Tibial nerve (tissue), 4 donors: ENCODE measurements around the gene KRTAP5-8. TPM values are rescaled to one million over a fixed set of nuclear protein-coding genes. Genes with fewer than 3 reads are reported as not detected.
"Not testable (repeated sequence)": the region's sequence is repeated elsewhere in the genome, so short reads cannot be mapped to it uniquely, and the experiment has no call there.

Source experiments
- DNase-seq, 2 donors: peaks; one replicate each; pipeline ENCODE4 v3.0.0-alpha.2; 2019; ENCODE audit warnings: low spot score in 2 of 2
- H3K27ac ChIP-seq, 4 donors: fragments of 200-600 bp; sonication (generic) in 3 of 4; one replicate each; pipeline ENCODE4 v1.5.1; 2017 to 2019; ENCODE audit warnings: mild to moderate bottlenecking in 1 of 4
- H3K27me3 ChIP-seq, 2 donors: fragments of 200-600 bp; sonication (generic) in 1 of 2; one replicate each; pipeline versions ENCODE4 v1.5.1 to v1.6.0; 2017 to 2019
- H3K36me3 ChIP-seq, 3 donors: fragments of 200-600 bp; sonication (generic); one replicate each; pipeline ENCODE4 v1.5.1; 2018 to 2019
- H3K4me1 ChIP-seq, 4 donors: fragments of 200-600 bp; sonication (generic) in 3 of 4; one replicate each; pipeline ENCODE4 v1.5.1; 2017 to 2019
- H3K4me3 ChIP-seq, 4 donors: fragments of 200-600 bp; sonication (generic) in 3 of 4; one replicate each; pipeline ENCODE4 v1.5.1; 2017 to 2019; ENCODE audit warnings: mild to moderate bottlenecking in 1 of 4, moderate library complexity in 1 of 4
- H3K9me3 ChIP-seq, 4 donors: fragments of 200-600 bp; sonication (generic) in 3 of 4; one replicate each; pipeline ENCODE4 v1.5.1; 2017 to 2019
- CTCF ChIP-seq, 5 experiments: fragments of 200-600 bp in 3 of 5; fragments of 450-650 bp in 2 of 5; sonication (generic) in 3 of 5; IDR thresholded peaks; one replicate each; pipeline ENCODE4 v1.5.1; 2016 to 2019; ENCODE audit warnings: antibody characterized with exemption in 5 of 5, mild to moderate bottlenecking in 3 of 5, moderate library complexity in 2 of 5
- EP300 ChIP-seq, 2 donors: sonication (generic); formaldehyde crosslinking; IDR thresholded peaks; one replicate each; pipeline ENCODE4 v1.6.1; 2017; ENCODE audit warnings: antibody characterized with exemption in 2 of 2, mild to moderate bottlenecking in 1 of 2
- POLR2A ChIP-seq, 2 donors: fragments of 450-650 bp; IDR thresholded peaks; one replicate each; pipeline ENCODE4 v1.6.1; 2017; ENCODE audit warnings: antibody characterized with exemption in 2 of 2, mild to moderate bottlenecking in 2 of 2, moderate library complexity in 2 of 2
- WGBS, 2 donors: methylation state at CpG; one replicate each; pipeline ENCODE4 v1.1.5; 2018; 5-methylcytosine and 5-hydroxymethylcytosine counted together
- total RNA-seq, 4 donors: library from RNA; depleted of rRNA; stranded (reverse); fragments of >200 nt; gene quantifications; one replicate each; pipeline ENCODE4 v1.1.0, GENCODE V29; 2016

The KRTAP5-8 gene
- total RNA-seq, 4 donors from 2014 or later: 0.63 to 2.8 TPM; not detected in 2

DNA sequence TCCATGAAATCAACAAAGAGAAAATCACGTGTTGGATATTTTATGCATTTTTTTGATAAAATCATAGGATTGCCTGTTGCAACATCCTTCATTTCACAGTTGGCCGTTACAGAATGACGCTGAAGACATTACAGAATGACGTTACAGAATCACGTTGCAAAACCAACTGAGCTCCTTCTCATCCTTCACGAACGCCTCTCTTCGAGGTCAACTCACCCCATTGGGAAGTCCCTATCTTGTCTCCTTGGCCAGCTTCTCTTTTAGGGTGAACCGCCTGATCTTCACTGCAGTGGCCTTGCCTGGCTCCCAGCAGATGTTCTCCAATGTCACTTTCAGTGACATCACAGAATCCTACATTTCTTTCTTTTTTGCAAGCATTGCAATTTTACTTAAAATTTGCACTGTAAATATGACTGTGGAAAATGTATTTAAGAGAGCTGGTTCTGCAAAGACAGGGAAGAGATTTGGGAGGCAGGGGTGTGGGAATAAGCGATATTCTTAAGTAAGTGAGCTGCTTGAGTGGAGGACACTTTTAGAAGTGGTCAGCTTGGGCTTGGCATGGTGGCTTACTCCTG lies 5.7 kb upstream of the KRTAP5-8 start:
- Histone ChIP-seq H3K4me1 (no peaks in the 10 kb centered on the region), H3K27me3 (no peaks in the 10 kb centered on the region), H3K36me3 (no peaks in the 10 kb centered on the region), H3K4me3 (no peak overlapping the region), H3K27ac (no peak overlapping the region), H3K9me3 (no peaks in the 10 kb centered on the region)
- 80 to 81% methylated on average over 10 of the region's 10 CpGs for WGBS, 2 donors
- no peak for TF ChIP-seq EP300 (IDR thresholded peaks at IDR 0.05)
- no peak for TF ChIP-seq POLR2A (IDR thresholded peaks at IDR 0.05)
- DNase-seq: no peak

GRCh38 chr11:71534711-71535608 lies 2.9 kb upstream of the KRTAP5-8 start:
- H3K9me3 ChIP-seq, H3K27me3 ChIP-seq, DNase-seq, H3K4me3 ChIP-seq, H3K27ac ChIP-seq, H3K36me3 ChIP-seq, H3K4me1 ChIP-seq: not testable (repeated sequence)
- WGBS, 2 donors: 59 to 61% methylated on average over 17 of the region's 17 CpGs

GRCh38 chr11:71535825-71536224 lies 2.0 kb upstream of the KRTAP5-8 start:
- 81 to 87% methylated on average over 9 of the region's 9 CpGs for WGBS, 2 donors
- DNase-seq: no peak
- Histone ChIP-seq H3K36me3 (no peaks in the 10 kb centered on the region), H3K4me3 (no peak overlapping the region), H3K4me1 (no peaks in the 10 kb centered on the region), H3K27ac (no peak overlapping the region), H3K27me3 (no peaks in the 10 kb centered on the region), H3K9me3 (no peaks in the 10 kb centered on the region)
- TF ChIP-seq EP300 (IDR thresholded peaks at IDR 0.05) (no peak), CTCF (IDR thresholded peaks at IDR 0.05) (no peak), POLR2A (IDR thresholded peaks at IDR 0.05) (no peak)

DNA sequence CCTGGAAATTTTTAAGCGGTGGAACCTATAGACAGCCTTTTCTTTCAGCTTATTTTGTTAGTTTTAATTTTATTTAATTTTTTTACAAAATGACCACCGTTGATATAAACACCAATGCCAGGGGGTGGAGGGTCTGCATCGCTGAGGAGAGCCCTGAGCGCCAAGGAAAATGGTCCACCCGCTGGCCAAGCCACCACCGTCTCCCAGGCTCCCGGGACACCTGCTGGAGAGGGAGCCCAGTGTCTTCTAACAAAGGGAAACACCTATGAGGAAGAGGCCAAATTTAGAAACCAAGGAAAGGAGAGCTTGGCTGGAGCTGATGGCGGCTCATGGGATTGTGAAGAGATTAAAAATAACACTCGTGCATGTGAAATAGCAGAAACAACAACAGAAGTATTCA lies 288 bp upstream of the KRTAP5-8 start:
- Histone ChIP-seq H3K36me3 (no peaks in the 10 kb centered on the region), H3K4me1 (no peaks in the 10 kb centered on the region), H3K27me3 (no peaks in the 10 kb centered on the region), H3K9me3 (no peaks in the 10 kb centered on the region), H3K27ac (no peak overlapping the region), H3K4me3 (no peak overlapping the region)
- TF ChIP-seq EP300 (IDR thresholded peaks at IDR 0.05) (no peak), CTCF (IDR thresholded peaks at IDR 0.05) (no peak), POLR2A (IDR thresholded peaks at IDR 0.05) (no peak)
- no peak for DNase-seq
- 87 to 89% methylated on average over 9 of the region's 9 CpGs for WGBS, 2 donors

- Histone ChIP-seq H3K9me3 (no peaks in the 10 kb centered on the region), H3K27ac (no peak overlapping the region), H3K4me1 (no peaks in the 10 kb centered on the region), H3K27me3 (no peaks in the 10 kb centered on the region), H3K4me3 (no peak overlapping the region), H3K36me3 (no peaks in the 10 kb centered on the region)
- TF ChIP-seq EP300 (IDR thresholded peaks at IDR 0.05) (no peak), POLR2A (IDR thresholded peaks at IDR 0.05) (no peak), CTCF (IDR thresholded peaks at IDR 0.05) (no peak)
- WGBS, 2 donors: 75 to 85% methylated on average over 4 of the region's 4 CpGs
- DNase-seq: no peak
These were observed 803 bp downstream of the KRTAP5-8 start for GRCh38 chr11:71538666-71538990.

DNA sequence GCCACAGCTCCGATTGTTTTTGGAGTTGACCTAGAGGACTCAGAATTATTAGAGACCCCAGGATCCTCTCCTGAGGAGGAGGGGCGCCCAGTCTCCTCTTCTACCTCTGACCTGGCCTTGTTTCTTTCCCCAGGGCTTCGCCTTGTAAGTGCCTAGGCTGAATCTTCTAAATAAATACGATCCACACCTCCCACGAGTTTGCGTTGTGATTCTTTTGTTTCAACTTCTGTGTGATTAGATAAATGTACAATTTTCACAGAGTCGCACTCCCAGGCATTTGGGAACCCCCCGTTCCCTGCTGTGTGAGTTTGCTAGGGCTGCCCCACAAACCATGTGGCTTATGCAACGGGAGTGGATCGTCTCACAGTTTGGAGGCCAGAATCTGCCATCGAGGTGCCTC lies 1.2 kb downstream of the KRTAP5-8 start:
- Histone ChIP-seq H3K36me3 (no peaks in the 10 kb centered on the region), H3K27me3 (no peaks in the 10 kb centered on the region), H3K4me3 (no peak overlapping the region), H3K27ac (no peak overlapping the region), H3K4me1 (no peaks in the 10 kb centered on the region), H3K9me3 (no peaks in the 10 kb centered on the region)
- no peak for DNase-seq
- no peak for TF ChIP-seq POLR2A (IDR thresholded peaks at IDR 0.05)
- no peak for TF ChIP-seq EP300 (IDR thresholded peaks at IDR 0.05)
- no peak for TF ChIP-seq CTCF (IDR thresholded peaks at IDR 0.05)
- 84 to 86% methylated on average over 11 of the region's 11 CpGs for WGBS, 2 donors

DNA sequence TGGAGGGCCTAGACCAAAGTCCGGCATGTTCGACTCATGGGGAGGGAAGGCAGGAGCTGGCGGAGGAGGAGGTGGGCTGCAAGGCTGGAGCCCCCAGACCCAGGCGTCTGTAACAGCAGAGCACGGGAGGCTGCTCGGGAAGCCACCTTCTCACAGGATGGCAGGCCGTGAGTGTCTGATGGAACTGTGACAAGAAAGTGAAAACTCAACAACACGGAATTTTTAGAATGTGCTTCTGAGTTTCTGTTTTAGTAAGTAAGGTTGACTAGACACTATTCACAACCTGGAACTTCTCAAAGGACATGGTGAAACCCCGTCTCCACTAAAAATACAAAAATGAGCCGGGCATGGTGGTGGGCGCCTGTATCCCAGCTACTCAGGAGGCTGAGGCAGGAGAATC lies 2.1 kb downstream of the KRTAP5-8 start:
- H3K27ac ChIP-seq, DNase-seq, H3K36me3 ChIP-seq, H3K27me3 ChIP-seq, H3K9me3 ChIP-seq, H3K4me1 ChIP-seq, H3K4me3 ChIP-seq: not testable (repeated sequence)
- 94 to 95% methylated on average over 11 of the region's 11 CpGs for WGBS, 2 donors

DNA sequence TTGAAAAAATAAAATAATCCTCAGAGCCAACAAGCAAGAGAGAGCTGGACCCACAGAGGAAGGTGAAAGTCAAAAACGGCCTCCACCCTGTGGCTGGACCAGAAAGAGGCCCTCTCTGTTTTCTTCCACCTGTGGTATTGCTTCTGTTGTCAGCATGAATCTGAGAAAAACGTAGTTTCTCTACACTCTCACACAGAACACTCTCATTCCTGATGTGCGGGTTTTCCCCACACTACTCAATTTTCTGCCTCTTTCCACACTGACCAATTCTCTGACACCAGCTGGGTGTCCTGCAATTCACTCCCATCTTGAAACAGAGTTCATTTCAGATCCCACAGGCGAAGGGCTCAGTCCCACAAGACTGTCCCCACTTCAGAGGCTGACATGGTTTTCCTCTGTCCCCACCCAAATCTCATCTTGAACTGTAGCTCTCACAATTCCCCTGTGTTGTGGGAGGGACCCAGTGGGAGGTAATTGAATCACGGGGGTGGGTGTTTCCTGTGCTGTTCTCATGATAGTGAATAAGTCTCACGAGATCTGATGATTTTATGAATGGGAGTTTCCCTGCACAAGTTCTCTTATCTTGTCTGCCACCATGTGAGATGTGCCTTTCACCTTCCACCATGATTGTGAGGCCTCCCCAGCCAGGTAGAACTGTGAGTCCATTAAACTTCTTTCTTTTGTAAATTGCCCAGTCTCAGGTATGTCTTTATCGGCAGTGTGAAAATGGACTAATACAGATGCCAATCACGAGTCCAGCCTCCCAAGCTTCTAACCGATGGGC lies 2.9 kb downstream of the KRTAP5-8 start:
- H3K27me3 ChIP-seq, H3K4me1 ChIP-seq, H3K4me3 ChIP-seq, H3K27ac ChIP-seq, DNase-seq, H3K9me3 ChIP-seq, H3K36me3 ChIP-seq: not testable (repeated sequence)
- WGBS, 2 donors: 83 to 84% methylated on average over 9 of the region's 9 CpGs
